NCI-H345 treated with DMSO at 0.1 percent for 48 hours (cell line): ENCODE results near the gene C1QC.
A peak's percentile ranks its signal among the peaks of the same experiment; 100 is the strongest.
"Not testable (repeated sequence)": the region's sequence is repeated elsewhere in the genome, so short reads cannot be mapped to it uniquely, and the experiment has no call there.

Experiments used
- DNase-seq: peaks from one replicate; lab custom pipeline; 2025; ENCODE audit not compliant: unreplicated experiment; lab: John Stamatoyannopoulos, UW

The C1QC gene

GRCh38 chr1:22645931-22646330, 2.5 kb downstream of the C1QC start:
- DNase-seq, result no peak

DNA sequence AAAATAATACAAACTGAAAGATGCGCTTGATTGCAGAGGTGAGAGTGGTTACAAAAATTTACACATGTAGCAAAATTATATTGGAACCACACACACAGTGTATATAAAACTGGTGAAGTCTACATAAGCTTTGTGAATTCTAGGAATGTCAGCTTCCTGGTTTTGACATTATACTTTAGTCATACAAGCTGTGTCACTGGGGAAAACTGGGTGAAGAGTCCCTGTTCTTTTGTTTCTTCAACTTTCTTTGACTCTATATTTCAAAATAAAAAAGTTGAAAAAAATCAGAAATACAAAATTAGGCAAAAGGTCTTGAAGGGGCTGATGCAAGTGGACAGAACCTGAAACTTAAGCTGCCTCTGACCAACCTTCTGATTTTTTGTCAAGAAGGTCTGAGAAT, 3.0 kb downstream of the C1QC start:
- no peak for DNase-seq

DNA sequence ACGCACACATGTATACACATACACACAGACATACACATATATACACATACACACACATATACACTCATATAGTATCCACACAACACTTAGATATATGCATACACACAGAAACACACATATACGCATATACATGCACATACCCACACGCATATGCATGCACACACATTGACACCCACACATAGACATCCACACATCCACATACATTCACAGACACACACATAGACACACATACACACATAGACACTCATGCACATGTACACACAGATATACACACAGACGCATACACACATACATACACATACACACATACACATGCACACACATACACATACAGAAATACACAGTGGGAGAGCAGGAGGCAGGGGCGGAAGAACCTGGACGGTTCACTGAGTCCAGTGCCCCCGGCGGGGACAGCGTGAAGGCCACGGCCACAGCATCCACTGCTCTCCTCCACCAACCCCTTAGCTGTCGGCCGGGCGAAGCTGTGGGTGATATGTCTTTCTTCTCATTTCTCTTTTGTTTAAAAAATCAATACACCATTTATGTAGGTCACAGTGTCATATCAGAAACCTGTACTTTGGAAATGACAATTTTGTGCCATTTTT, 6.8 kb downstream of the C1QC start:
- no peak for DNase-seq

- DNase-seq, result no peak
Observed at GRCh38 chr1:22651941-22652856, 8.8 kb downstream of the C1QC start.

GRCh38 chr1:22652881-22653316, 9.5 kb downstream of the C1QC start, which contains the start of gene C1QB:
Gene C1QB (plus strand): TSS chr1:22653236. CDS start chr1:22659463, 6,227 bp downstream.
- DNase-seq, result no peak

- DNase-seq, result no peak
Observed at GRCh38 chr1:22654692-22655091, 11.3 kb downstream of the C1QC start.

- no peak for DNase-seq
Observed at GRCh38 chr1:22658385-22659163, 15.1 kb downstream of the C1QC start.

GRCh38 chr1:22660716-22661241, 17.3 kb downstream of the C1QC start:
- DNase-seq, result no peak

DNA sequence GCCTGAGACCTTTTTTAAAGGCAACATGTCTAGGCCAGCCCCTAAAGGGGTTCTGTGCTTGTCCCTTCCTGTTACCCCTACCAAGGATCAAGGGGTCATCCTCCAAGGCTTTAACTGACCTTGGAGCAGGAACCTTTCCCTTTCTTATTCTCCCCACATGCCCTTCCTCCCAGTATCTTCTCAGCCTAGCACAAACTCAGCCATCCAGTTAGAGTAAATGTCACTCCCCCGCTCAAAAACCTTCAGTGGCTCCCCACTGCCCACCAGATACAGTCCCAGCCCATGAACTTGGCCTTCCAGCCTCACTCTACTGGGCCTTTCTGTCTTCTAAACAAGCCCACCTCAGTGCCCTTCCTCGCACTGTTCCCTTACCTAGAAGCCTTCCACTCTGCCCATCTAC, 18.4 kb downstream of the C1QC start:
- no peak for DNase-seq

DNA sequence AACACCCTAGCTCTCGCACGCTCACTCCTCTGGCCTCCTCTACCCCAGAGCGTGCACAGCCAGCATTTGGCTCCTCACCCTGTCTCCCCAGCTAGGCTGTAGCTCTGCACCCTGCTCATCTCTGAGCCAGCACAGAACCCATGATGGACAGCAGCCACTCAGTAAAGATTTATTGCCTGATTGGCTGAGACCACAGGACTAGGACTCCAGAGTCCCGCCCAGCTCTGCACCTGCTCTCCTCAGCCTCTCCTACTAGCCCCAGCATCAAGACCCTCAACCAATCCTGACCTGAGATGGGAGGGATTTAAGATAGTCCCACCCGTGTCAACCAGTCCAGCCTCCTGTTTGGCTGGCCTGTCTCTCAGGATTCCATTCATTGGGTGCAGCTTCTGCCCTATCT, 18.9 kb downstream of the C1QC start:
- no peak for DNase-seq

GRCh38 chr1:22662986-22663408, 19.6 kb downstream of the C1QC start:
- no peak for DNase-seq

GRCh38 chr1:22665752-22666151, 22.3 kb downstream of the C1QC start:
- DNase-seq, result no peak

DNA sequence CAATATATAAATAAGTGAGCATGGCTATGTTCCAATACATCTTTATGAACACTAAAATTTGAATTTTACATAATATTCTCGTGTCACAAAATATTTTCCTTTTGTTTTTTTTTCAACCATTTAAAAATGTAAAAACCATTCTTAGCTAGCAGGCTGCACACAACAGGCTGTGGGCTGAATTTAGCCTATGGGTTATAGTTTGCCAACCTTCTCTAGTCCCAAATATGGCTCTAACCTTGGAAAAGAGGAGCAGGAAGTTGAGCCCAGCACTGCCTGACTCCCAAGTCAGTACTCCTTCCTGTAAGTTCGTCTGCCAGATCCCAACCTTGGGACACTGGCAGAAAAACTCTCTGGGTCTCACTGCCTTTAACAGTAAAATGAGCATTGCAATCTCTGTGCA, 23.0 kb downstream of the C1QC start:
- DNase-seq, result no peak

- not testable (repeated sequence) for DNase-seq
Observed at GRCh38 chr1:22668840-22669239, 25.4 kb downstream of the C1QC start.

DNA sequence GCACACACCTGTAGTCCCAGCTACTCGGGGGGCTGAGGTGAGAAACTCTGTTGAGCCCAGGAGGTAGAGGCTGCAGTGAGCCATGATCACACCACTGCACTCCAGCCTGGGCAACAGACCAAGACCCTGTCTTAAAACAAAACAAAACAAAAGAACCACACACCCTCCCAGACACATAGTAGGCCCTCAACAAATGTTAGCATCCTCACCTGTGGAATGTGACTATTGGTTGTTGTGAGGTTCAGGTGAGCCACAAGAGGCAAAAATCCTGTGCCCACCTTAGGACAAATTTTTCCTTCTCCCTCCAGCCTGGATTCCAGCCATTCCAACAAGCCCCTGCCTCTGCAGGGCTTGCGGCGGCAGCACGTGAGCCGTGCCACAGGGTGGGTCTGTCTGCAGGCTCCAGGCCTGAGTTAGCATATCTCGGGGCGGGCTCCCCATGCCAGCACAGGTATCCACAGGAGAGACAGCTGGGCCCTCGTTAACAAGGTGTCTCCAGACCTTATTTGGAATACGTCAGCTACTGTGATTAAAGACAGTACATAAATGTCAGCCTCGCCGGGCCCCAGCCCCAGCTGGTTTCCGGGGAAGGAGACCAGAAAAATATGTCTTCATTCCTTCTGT, 27.0 kb downstream of the C1QC start:
- DNase-seq, result no peak

GRCh38 chr1:22671999-22672398, 28.6 kb downstream of the C1QC start:
- DNase-seq, result no peak

DNA sequence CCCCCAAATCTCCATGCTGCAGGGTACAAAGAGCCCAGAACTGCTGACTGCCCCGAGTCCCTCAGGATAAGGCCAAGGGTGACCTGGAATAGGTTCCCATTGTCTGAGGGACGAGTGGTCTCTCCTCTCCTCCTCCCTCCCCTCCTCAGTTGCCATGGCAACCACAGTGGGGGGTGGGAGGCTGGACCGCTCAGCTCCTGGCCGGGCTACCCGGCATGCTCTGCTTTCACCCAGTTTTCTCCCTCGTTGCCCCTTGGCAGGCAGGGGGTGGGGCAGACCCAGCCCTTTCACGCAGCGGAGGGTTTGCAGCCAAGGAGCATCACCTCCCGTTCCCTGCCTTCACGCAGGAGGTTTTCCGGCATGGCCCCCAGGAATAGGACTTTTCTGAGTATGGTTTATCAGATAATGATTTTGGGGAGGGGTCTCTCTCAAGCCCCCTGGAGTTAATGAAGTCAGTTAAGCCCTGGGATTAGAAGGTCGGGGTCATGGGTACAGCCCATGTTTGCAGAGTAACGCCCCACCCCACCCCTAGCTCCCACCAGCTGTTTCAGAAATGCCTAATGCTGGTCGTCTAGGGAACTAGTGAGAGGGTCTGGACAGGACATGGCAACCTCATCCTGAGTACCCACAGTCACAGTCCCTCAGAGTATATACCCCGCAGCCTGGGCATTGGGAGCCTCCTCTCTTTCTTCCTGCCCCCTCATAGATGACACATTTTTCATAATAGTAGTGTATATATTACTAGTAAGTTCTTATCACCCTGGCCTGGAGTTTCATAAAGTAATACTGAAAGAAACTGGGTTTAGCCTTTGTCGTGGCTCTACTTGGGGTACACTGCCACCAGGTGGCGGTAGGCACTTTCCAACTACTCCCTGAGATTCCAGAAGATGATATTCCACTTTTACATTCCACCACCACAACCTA, 30.3 kb downstream of the C1QC start:
- DNase-seq, result peak; percentile 35

DNA sequence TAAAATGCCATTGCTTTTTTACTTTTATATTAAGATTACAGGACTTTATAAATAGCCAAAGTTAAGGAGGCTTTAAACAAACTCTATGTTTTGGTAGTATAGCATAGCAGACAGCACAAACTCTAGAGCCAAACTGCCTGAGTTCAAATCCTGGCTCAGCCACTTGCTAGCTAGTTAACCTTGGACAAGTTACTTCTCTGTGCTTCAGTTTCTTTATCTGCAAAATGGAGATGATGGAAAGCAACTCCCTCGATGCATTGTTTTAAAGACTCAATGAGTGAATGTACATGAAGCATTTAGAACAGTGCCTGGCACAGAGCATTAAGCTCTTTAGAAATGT, 30.9 kb downstream of the C1QC start:
- no peak for DNase-seq

DNA sequence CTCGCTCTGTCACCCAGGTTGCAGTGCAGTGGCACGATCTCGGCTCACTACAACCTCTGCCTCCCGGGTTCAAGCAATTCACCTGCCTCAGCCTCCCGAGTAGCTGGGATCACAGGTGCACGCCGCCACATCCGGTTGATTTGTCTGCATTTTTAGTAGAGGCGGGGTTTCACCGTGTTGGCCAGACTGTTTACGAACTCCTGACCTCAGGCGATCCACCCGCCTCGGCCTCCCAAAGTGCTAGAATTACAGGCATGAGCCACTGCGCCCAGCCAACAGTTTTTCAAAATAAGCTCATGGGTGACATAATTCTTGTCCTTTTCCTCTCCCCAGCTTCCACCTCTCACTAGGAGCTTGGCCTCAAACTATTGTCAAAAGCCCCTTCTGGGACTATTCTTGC, 32.7 kb downstream of the C1QC start:
- not testable (repeated sequence) for DNase-seq
